Thyroid gland (tissue), 4 donors: ENCODE results near the gene SPNS2.

Source experiments
- CTCF ChIP-seq, 6 experiments: fragments of 200-600 bp in 3 of 6; fragments of 450-650 bp in 3 of 6; sonication (generic) in 3 of 6; IDR thresholded peaks; one replicate each; pipeline ENCODE4 v1.5.1; 2016 to 2019; ENCODE audit warnings: antibody characterized with exemption in 6 of 6, mild to moderate bottlenecking in 2 of 6, inconsistent platforms in 1 of 6, moderate library complexity in 1 of 6
- POLR2A ChIP-seq, 2 donors: fragments of 450-650 bp; IDR thresholded peaks; one replicate each; pipeline ENCODE4 v1.6.1; 2017; ENCODE audit warnings: antibody characterized with exemption in 2 of 2, mild to moderate bottlenecking in 2 of 2, moderate library complexity in 1 of 2

- no peak for TF ChIP-seq CTCF (IDR thresholded peaks at IDR 0.05)
- no peak for TF ChIP-seq POLR2A (IDR thresholded peaks at IDR 0.05)
Observed at GRCh38 chr17:4509401-4509800, 10.7 kb downstream of the SPNS2 start.
